Upper lobe of left lung (tissue), 6 donors: ENCODE data around the gene ERC1. TPM values are rescaled to one million over a fixed set of nuclear protein-coding genes. Genes with fewer than 3 reads are reported as not detected.

ENCODE experiments used
- ATAC-seq, 2 donors: fragments of 200-7000 bp; cut with Tn5 transposase; one replicate each; pipeline ENCODE4 v1.9.1; 2022; ENCODE audit warnings: mild to moderate bottlenecking in 2 of 2, moderate library complexity in 2 of 2; ENCODE audit not compliant: low FRiP score in 2 of 2
- DNase-seq, 2 donors: peaks; one replicate each; pipeline ENCODE4 v3.0.0-alpha.2; 2019 to 2020
- H3K27ac ChIP-seq, 4 donors: fragments of 200-600 bp; sonication (generic); one replicate each; pipeline ENCODE4 v1.5.1; 2016 to 2019
- H3K27me3 ChIP-seq, 4 donors: fragments of 200-600 bp; sonication (generic); one replicate each; pipeline ENCODE4 v1.5.1; 2017 to 2019
- H3K36me3 ChIP-seq, 4 donors: fragments of 200-600 bp; sonication (generic); one replicate each; pipeline ENCODE4 v1.5.1; 2016 to 2019
- H3K4me1 ChIP-seq, 4 donors: fragments of 200-600 bp; sonication (generic); one replicate each; pipeline ENCODE4 v1.5.1; 2018 to 2019
- H3K4me3 ChIP-seq, 4 donors: fragments of 200-600 bp; sonication (generic); one replicate each; pipeline ENCODE4 v1.5.1; 2017 to 2019; ENCODE audit warnings: mild to moderate bottlenecking in 2 of 4, moderate library complexity in 1 of 4
- H3K9me3 ChIP-seq, 4 donors: fragments of 200-600 bp; sonication (generic); one replicate each; pipeline ENCODE4 v1.5.1; 2018 to 2019
- EP300 ChIP-seq, 4 donors: sonication (generic); formaldehyde crosslinking; IDR thresholded peaks; one replicate each; pipeline ENCODE4 v1.5.1; 2017; ENCODE audit warnings: antibody characterized with exemption in 4 of 4, control low read depth in 2 of 4
- POLR2A ChIP-seq, 4 donors: fragments of 450-650 bp; IDR thresholded peaks; one replicate each; pipeline ENCODE4 v1.5.1; 2016 to 2017; ENCODE audit warnings: antibody characterized with exemption in 4 of 4, mild to moderate bottlenecking in 2 of 4
- POLR2AphosphoS5 ChIP-seq, 2 donors: sonication (generic); formaldehyde crosslinking; IDR thresholded peaks; one replicate each; pipeline ENCODE4 v1.5.1; 2017; ENCODE audit warnings: antibody characterized with exemption in 2 of 2
- WGBS, 2 donors: methylation state at CpG; one replicate each; pipeline ENCODE4 v1.1.5; 2017 to 2018; 5-methylcytosine and 5-hydroxymethylcytosine counted together
- total RNA-seq, 6 donors: library from RNA; depleted of rRNA in 4 of 6; stranded (reverse); fragments of >200 nt in 4 of 6; gene quantifications; one replicate each; pipeline versions ENCODE4 v1.1.0 to v1.2.1, GENCODE V29; 2016 to 2021
- TF ChIP-seq, protein P1 (sequence below), 6 experiments: fragments of 450-650 bp in 4 of 6; fragments of 200-600 bp in 2 of 6; sonication (generic) in 2 of 6; IDR thresholded peaks; one replicate each; pipeline ENCODE4 v1.5.1; 2016 to 2019; ENCODE audit warnings: antibody characterized with exemption in 6 of 6
- donor health status: DM: no; HTN: no; CAD: no; lungs with moderate emphysema.
- donor health status: DM: no; HTN: yes; CAD: no; lungs with severe emphysema.

The ERC1 gene
- total RNA-seq, 6 donors from 2014 or later = 37.7 to 158 (median 60.1) TPM

DNA sequence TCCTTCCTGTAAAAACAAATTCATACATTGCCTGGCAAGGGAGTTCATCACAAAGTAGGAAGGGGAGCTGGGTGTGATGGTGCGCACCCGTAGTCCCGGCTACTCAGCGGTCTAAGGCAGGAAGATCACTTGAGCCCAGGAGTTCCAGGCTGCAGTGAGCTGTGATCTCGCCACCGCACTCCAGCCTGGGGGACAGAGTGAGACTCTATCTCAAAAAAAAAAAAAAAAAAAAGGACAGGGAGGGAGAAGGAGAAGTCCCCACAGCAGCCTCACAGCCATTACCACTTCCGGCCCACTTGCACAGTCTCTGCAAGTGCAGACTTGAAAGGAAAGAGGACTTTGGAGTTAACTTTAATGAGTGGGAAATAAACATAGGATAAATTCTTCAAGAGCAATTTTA is 482.4 kb downstream of the ERC1 start:
- DNase-seq = no peak
- no peaks in the 10 kb centered on the region for H3K9me3 ChIP-seq
- H3K27ac ChIP-seq = no peak overlapping the region
- no peak for TF ChIP-seq POLR2AphosphoS5 (IDR thresholded peaks at IDR 0.05)
- no peak overlapping the region for H3K4me3 ChIP-seq
- 49 to 65% methylated on average over 7 of the region's 7 CpGs for WGBS, 2 donors
- H3K4me1 ChIP-seq = peaks cover 9 to 31% (median 23%) of the 10 kb centered on the region in 4 donors
- H3K36me3 ChIP-seq = no peaks in the 10 kb centered on the region
- no peaks in the 10 kb centered on the region for H3K27me3 ChIP-seq
- peak in 1 of 2 donors; percentile 34 for ATAC-seq

DNA sequence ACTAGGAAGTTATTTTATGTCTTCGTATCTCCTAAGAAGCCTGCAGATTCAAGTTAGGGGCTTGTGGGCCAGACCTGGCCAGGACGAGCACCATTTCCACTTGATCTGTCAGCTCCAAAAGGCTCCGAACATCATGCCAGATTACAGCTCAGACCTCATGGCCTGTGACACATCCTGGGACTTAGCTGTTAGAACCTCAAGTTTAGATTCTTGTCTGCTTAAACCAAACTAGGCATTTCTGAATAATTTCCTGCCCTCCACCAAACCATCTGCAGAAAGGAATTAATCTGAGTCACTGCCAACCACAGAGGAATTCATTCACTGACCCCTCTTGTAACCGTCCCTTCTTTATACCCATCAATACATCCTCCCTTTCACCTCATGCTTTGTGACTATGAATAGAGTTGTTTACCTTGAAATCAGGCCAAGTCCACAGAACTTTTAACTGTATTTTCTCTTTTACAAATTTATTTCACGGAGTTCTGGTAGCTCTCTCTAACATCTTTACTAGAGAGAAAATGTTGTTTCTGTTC is 483.1 kb downstream of the ERC1 start:
- Histone ChIP-seq H3K4me1 (peaks cover 9 to 31% (median 23%) of the 10 kb centered on the region in 4 donors), H3K36me3 (no peaks in the 10 kb centered on the region), H3K27ac (peak overlapping the region in 2 of 4 donors; percentile 27), H3K27me3 (no peaks in the 10 kb centered on the region), H3K4me3 (no peak overlapping the region), H3K9me3 (no peaks in the 10 kb centered on the region)
- DNase-seq (no peak), ATAC-seq (peak in 1 of 2 donors; percentile 67)
- WGBS, 2 donors = 54 to 58% methylated on average over 5 of the region's 5 CpGs
- TF ChIP-seq POLR2AphosphoS5 (IDR thresholded peaks at IDR 0.05) = no peak
- TF ChIP-seq, protein P1, sequence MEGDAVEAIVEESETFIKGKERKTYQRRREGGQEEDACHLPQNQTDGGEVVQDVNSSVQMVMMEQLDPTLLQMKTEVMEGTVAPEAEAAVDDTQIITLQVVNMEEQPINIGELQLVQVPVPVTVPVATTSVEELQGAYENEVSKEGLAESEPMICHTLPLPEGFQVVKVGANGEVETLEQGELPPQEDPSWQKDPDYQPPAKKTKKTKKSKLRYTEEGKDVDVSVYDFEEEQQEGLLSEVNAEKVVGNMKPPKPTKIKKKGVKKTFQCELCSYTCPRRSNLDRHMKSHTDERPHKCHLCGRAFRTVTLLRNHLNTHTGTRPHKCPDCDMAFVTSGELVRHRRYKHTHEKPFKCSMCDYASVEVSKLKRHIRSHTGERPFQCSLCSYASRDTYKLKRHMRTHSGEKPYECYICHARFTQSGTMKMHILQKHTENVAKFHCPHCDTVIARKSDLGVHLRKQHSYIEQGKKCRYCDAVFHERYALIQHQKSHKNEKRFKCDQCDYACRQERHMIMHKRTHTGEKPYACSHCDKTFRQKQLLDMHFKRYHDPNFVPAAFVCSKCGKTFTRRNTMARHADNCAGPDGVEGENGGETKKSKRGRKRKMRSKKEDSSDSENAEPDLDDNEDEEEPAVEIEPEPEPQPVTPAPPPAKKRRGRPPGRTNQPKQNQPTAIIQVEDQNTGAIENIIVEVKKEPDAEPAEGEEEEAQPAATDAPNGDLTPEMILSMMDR (IDR thresholded peaks at IDR 0.05) = no peak
- TF ChIP-seq POLR2A (IDR thresholded peaks at IDR 0.05) = no peak
- TF ChIP-seq EP300 (IDR thresholded peaks at IDR 0.05) = no peak

- Histone ChIP-seq H3K4me3 (no peak overlapping the region), H3K36me3 (no peaks in the 10 kb centered on the region), H3K4me1 (peaks cover 9 to 31% (median 23%) of the 10 kb centered on the region in 4 donors), H3K9me3 (no peaks in the 10 kb centered on the region), H3K27ac (peak overlapping the region in 2 of 4 donors; percentile 27), H3K27me3 (no peaks in the 10 kb centered on the region)
- peak in 1 of 2 donors; percentile 59 for ATAC-seq
- no peak for DNase-seq
- WGBS, 2 donors = 68 to 69% methylated on average over 10 of the region's 10 CpGs
- TF ChIP-seq EP300 (IDR thresholded peaks at IDR 0.05) (no peak), POLR2A (IDR thresholded peaks at IDR 0.05) (no peak), POLR2AphosphoS5 (IDR thresholded peaks at IDR 0.05) (no peak)
- TF ChIP-seq, protein P1 (IDR thresholded peaks at IDR 0.05) = no peak
Measured at GRCh38 chr12:1474574-1475153, 483.6 kb downstream of the ERC1 start.

DNA sequence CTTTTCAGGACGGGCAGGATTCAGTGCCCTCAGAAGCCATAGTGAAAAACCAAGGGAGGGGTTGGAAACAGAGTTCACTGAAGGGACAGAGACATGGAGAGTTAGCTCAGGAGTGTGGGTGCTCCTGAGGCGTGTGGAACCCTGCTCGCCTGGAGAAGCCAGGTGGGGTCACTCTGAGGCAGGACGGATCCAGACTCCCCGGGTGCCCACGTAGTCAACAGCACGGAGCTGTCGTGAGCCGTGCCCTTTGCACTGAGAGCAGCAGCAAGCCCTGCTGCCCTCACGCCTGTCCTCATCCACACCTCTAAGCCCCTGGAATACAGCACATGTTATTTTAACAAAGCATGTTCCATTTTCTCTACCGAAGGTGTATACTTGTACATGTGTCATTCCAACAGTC is 488.6 kb downstream of the ERC1 start:
- 95% methylated on average over 11 of the region's 11 CpGs for WGBS, 2 donors
- H3K9me3 ChIP-seq = no peaks in the 10 kb centered on the region
- DNase-seq (no peak), ATAC-seq (no peak)
- no peaks in the 10 kb centered on the region for H3K36me3 ChIP-seq
- peaks cover 0 to 3% (median 2%) of the 10 kb centered on the region in 4 donors for H3K4me1 ChIP-seq
- no peaks in the 10 kb centered on the region for H3K27me3 ChIP-seq
- H3K4me3 ChIP-seq = no peak overlapping the region
- TF ChIP-seq POLR2A (IDR thresholded peaks at IDR 0.05) (no peak), EP300 (IDR thresholded peaks at IDR 0.05) (no peak), POLR2AphosphoS5 (IDR thresholded peaks at IDR 0.05) (no peak)
- TF ChIP-seq, protein P1 (IDR thresholded peaks at IDR 0.05) = no peak
- H3K27ac ChIP-seq = no peak overlapping the region

DNA sequence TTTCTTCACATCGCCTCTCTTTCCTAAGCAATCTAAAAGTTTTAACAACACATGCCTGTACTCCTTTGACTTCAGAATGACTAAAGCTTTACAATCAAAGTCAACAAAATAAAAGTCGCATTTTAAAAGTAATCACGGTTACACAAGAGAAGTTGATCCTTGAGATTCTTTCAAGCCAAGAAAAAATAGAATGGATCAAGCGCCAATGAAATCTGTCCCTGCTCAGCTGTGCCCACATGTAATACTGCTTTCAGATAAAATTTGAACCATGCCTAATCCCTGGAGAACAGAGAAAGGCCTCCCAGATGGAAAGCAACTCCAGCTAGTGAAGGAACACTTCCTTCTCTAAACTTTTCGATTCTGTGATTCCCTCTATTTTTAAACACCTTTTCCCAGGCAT is 490.3 kb downstream of the ERC1 start:
- Histone ChIP-seq H3K27me3 (no peaks in the 10 kb centered on the region), H3K4me3 (no peak overlapping the region), H3K27ac (no peak overlapping the region), H3K36me3 (no peaks in the 10 kb centered on the region), H3K4me1 (no peaks in the 10 kb centered on the region), H3K9me3 (no peaks in the 10 kb centered on the region)
- no peak for TF ChIP-seq POLR2AphosphoS5 (IDR thresholded peaks at IDR 0.05)
- TF ChIP-seq, protein P1 (IDR thresholded peaks at IDR 0.05) = no peak
- no peak for TF ChIP-seq POLR2A (IDR thresholded peaks at IDR 0.05)
- TF ChIP-seq EP300 (IDR thresholded peaks at IDR 0.05) = no peak
- 62 to 71% methylated on average over 5 of the region's 5 CpGs for WGBS, 2 donors
- DNase-seq (no peak), ATAC-seq (no peak)
